ENCODE measurements around the gene MMS22L.

DNA sequence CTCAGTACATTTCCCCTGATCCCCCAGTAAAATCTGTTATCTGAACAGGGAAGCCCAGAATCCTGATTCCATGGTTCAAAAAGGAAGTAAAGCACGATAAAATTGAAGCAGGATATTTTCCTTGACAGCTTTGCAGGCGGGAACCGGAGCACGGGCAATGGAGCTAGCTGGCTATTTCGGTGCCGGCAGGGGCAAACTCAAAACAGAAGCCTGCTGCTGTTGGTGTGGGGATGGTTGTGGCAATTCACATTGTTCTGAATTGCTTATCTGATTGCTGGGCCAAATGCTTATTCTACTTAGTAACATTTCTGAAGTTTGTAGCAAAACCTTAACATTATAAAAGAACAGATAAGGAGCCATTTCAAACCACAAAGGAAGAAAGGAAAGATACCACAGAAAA is 172.4 kb downstream of the MMS22L start:
- TF ChIP-seq CTCF (IDR thresholded peaks at IDR 0.05) (no peak), POLR2A (IDR thresholded peaks at IDR 0.05) (no peak)
